ENCODE data around the gene MXRA7.

GRCh38 chr17:76679239-76679638 is 31.5 kb downstream of the MXRA7 start:
- TF ChIP-seq, protein P1, sequence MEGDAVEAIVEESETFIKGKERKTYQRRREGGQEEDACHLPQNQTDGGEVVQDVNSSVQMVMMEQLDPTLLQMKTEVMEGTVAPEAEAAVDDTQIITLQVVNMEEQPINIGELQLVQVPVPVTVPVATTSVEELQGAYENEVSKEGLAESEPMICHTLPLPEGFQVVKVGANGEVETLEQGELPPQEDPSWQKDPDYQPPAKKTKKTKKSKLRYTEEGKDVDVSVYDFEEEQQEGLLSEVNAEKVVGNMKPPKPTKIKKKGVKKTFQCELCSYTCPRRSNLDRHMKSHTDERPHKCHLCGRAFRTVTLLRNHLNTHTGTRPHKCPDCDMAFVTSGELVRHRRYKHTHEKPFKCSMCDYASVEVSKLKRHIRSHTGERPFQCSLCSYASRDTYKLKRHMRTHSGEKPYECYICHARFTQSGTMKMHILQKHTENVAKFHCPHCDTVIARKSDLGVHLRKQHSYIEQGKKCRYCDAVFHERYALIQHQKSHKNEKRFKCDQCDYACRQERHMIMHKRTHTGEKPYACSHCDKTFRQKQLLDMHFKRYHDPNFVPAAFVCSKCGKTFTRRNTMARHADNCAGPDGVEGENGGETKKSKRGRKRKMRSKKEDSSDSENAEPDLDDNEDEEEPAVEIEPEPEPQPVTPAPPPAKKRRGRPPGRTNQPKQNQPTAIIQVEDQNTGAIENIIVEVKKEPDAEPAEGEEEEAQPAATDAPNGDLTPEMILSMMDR (conservative IDR thresholded peaks at IDR 0.05; ENCODE audit: low read length) = no peak
- no peak for TF ChIP-seq EZH2phosphoT487 (IDR thresholded peaks at IDR 0.05; ENCODE audit: borderline replicate concordance)
